HL-60 (cell line): ENCODE measurements around the gene FTCD.
"Not testable (repeated sequence)": the region's sequence is repeated elsewhere in the genome, so short reads cannot be mapped to it uniquely, and the experiment has no call there.

Experiments used
- DNase-seq, 2 experiments: peaks; one replicate each; pipeline ENCODE4 v3.0.0-alpha.2; 2010 to 2020; ENCODE audit warnings: low read depth in 1 of 2, low spot score in 1 of 2
- H3K27ac ChIP-seq: fragments of 250-450 bp; sonication (Bioruptor Pico); replicated peaks from 2 replicates; pipeline ENCODE4 v1.5.1; 2020; ENCODE audit warnings: mild to moderate bottlenecking, moderate library complexity
- H3K27me3 ChIP-seq: fragments of 250-450 bp; sonication (Bioruptor Pico); 2 replicates; pipeline ENCODE4 v1.5.1; 2021; ENCODE audit warnings: mild to moderate bottlenecking, moderate library complexity; ENCODE audit not compliant: insufficient read depth, poor library complexity, severe bottlenecking
- H3K4me3 ChIP-seq: replicated peaks from 2 replicates; pipeline ENCODE4 v1.5.1; 2011; ENCODE audit warnings: mild to moderate bottlenecking, control low read depth, low read length; ENCODE audit not compliant: insufficient read depth
- CTCF ChIP-seq: IDR thresholded peaks from one replicate; pipeline ENCODE4 v1.5.1; 2011; ENCODE audit warnings: low read length, control low read depth, inconsistent platforms; ENCODE audit not compliant: insufficient read depth
- GABPA ChIP-seq: IDR thresholded peaks from 2 replicates; pipeline ENCODE4 v1.6.1; 2012; ENCODE audit warnings: low read depth
- POLR2AphosphoS5 ChIP-seq: IDR thresholded peaks from 2 replicates; pipeline ENCODE4 v1.6.1; 2012; ENCODE audit warnings: low read depth
- REST ChIP-seq: IDR thresholded peaks from 2 replicates; pipeline ENCODE4 v1.6.1; 2012; ENCODE audit warnings: low read depth; ENCODE audit not compliant: insufficient replicate concordance
- SPI1 ChIP-seq: IDR thresholded peaks from 2 replicates; pipeline ENCODE4 v1.6.1; 2012; ENCODE audit warnings: low read depth, mild to moderate bottlenecking, borderline replicate concordance

Gene FTCD

GRCh38 chr21:46148106-46148505 is 7.3 kb downstream of the FTCD start:
- Histone ChIP-seq H3K27me3 (no peaks in the 10 kb centered on the region), H3K4me3 (no peak overlapping the region), H3K27ac (no peak overlapping the region)
- TF ChIP-seq POLR2AphosphoS5: no peak
- TF ChIP-seq SPI1: no peak
- TF ChIP-seq GABPA: no peak
- TF ChIP-seq REST: no peak
- no peak for TF ChIP-seq CTCF
- DNase-seq: no peak

- H3K4me3 ChIP-seq, H3K27me3 ChIP-seq, H3K27ac ChIP-seq: not testable (repeated sequence)
- TF ChIP-seq CTCF: peak; percentile 49
- peak in 1 of 2 experiments; percentile 69 for DNase-seq
Observed at GRCh38 chr21:46147429-46147828, 8.0 kb downstream of the FTCD start.

- DNase-seq: no peak
- Histone ChIP-seq H3K4me3 (no peak overlapping the region), H3K27me3 (no peaks in the 10 kb centered on the region), H3K27ac (no peak overlapping the region)
- TF ChIP-seq GABPA: no peak
- TF ChIP-seq POLR2AphosphoS5: no peak
- no peak for TF ChIP-seq REST
- no peak for TF ChIP-seq CTCF
- TF ChIP-seq SPI1: no peak
Observed at GRCh38 chr21:46146856-46147255, 8.5 kb downstream of the FTCD start.

GRCh38 chr21:46145840-46146691 is 9.3 kb downstream of the FTCD start:
- no peak for TF ChIP-seq CTCF
- no peak for TF ChIP-seq GABPA
- no peak for TF ChIP-seq SPI1
- no peak for TF ChIP-seq POLR2AphosphoS5
- TF ChIP-seq REST: no peak
- H3K27me3 ChIP-seq: no peaks in the 10 kb centered on the region
- DNase-seq: no peak
- no peak overlapping the region for H3K4me3 ChIP-seq
- H3K27ac ChIP-seq: no peak overlapping the region
